NT2/D1 (cell line): ENCODE data around the gene CHN2.

ENCODE experiments used
- SUZ12 ChIP-seq: IDR thresholded peaks from 2 replicates; pipeline ENCODE4 v1.6.1; 2011; ENCODE audit not compliant: insufficient read length, insufficient read depth; ENCODE audit errors: extremely low read depth
- YY1 ChIP-seq: IDR thresholded peaks from 2 replicates; pipeline ENCODE4 v1.6.1; 2011; ENCODE audit not compliant: insufficient read length, insufficient read depth

DNA sequence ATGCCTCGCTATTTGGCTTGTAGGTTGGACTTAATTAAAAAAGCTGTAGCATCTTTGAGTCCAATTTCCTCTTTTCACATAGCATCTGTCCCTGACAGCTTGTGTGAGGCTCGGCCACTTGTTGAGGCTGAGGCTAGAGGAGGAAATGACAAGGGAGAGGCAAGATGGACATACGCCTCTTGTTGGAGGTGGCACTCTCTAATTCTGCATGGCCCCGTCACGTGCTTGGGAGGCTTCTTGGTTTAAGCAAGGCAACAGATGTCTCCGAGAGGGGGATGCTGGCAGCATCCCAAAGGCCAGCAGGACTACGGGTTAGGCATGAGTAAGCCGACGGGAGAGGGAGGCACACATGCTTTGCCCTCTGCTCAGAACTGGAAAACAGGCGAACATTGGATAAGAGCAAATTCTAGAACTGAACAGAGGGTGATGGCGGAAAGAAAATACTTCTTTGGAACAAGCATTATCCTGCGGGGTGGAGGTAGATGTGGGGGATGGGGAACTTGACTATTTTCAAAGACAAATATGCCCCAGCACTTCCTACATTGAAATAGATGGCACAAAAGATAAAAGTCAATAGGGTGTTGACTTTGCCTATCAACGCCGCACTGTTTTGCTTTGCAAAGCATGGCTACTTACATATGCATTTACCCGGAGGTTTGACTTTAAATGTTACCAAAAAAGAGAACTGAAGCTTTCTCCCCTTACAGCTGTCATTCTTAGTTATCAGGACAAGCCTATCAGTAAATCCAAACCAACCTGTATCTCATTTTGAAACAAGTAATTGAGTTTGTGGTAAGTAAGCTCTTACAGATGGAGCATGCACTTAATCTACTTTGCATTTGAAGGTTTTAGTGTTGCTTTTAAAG, 94.8 kb downstream of the CHN2 start:
- TF ChIP-seq YY1 (no peak), SUZ12 (no peak)
